ENCODE results near the gene PCBP3.

Gene PCBP3

GRCh38 chr21:45820171-45821091 is 176.9 kb downstream of the PCBP3 start:
- no CpG with 5 or more reads among the region's 31 CpGs for WGBS (ENCODE audit: insufficient coverage, insufficient read length)
- no peaks in the 10 kb centered on the region for H3K27me3 ChIP-seq (ENCODE audit: control insufficient read depth, insufficient read depth, low read length)
- H3K27ac ChIP-seq (ENCODE audit: low read length), result no peak overlapping the region

GRCh38 chr21:45821315-45821962 is 177.9 kb downstream of the PCBP3 start:
- no CpG with 5 or more reads among the region's 16 CpGs for WGBS (ENCODE audit: insufficient coverage, insufficient read length)
- Histone ChIP-seq H3K36me3 (ENCODE audit: control insufficient read depth, insufficient read depth, low read length) (no peaks in the 10 kb centered on the region), H3K4me1 (ENCODE audit: control insufficient read depth, insufficient read depth, low read length) (peaks cover 3% of the 10 kb centered on the region), H3K27ac (ENCODE audit: low read length) (no peak overlapping the region), H3K4me3 (ENCODE audit: low read length) (no peak overlapping the region), H3K27me3 (ENCODE audit: control insufficient read depth, insufficient read depth, low read length) (no peaks in the 10 kb centered on the region), H3K9me3 (ENCODE audit: control insufficient read depth, insufficient read depth, low read length) (no peaks in the 10 kb centered on the region)
- DNase-seq (ENCODE audit: low read depth, low spot score), result no peak

More at GRCh38 chr21:45820171-45821091, 176.9 kb downstream of the PCBP3 start:
- Histone ChIP-seq H3K9me3 (ENCODE audit: control insufficient read depth, insufficient read depth, low read length) (no peaks in the 10 kb centered on the region), H3K4me1 (ENCODE audit: control insufficient read depth, insufficient read depth, low read length) (peaks cover 3% of the 10 kb centered on the region), H3K4me3 (ENCODE audit: low read length) (no peak overlapping the region), H3K36me3 (ENCODE audit: control insufficient read depth, insufficient read depth, low read length) (no peaks in the 10 kb centered on the region)
- peak; percentile 84 for DNase-seq (ENCODE audit: low read depth, low spot score)

GRCh38 chr21:45821998-45822397 is 178.5 kb downstream of the PCBP3 start:
- H3K27ac ChIP-seq (ENCODE audit: low read length), result no peak overlapping the region
- no peaks in the 10 kb centered on the region for H3K36me3 ChIP-seq (ENCODE audit: control insufficient read depth, insufficient read depth, low read length)
- H3K9me3 ChIP-seq (ENCODE audit: control insufficient read depth, insufficient read depth, low read length), result no peaks in the 10 kb centered on the region
- peaks cover 3% of the 10 kb centered on the region for H3K4me1 ChIP-seq (ENCODE audit: control insufficient read depth, insufficient read depth, low read length)
- WGBS (ENCODE audit: insufficient coverage, insufficient read length), result no CpG with 5 or more reads among the region's 9 CpGs
- H3K4me3 ChIP-seq (ENCODE audit: low read length), result no peak overlapping the region
- no peaks in the 10 kb centered on the region for H3K27me3 ChIP-seq (ENCODE audit: control insufficient read depth, insufficient read depth, low read length)
- no peak for DNase-seq (ENCODE audit: low read depth, low spot score)

- WGBS (ENCODE audit: insufficient coverage, insufficient read length), result no CpG with 5 or more reads among the region's 9 CpGs
- Histone ChIP-seq H3K36me3 (ENCODE audit: control insufficient read depth, insufficient read depth, low read length) (no peaks in the 10 kb centered on the region), H3K27me3 (ENCODE audit: control insufficient read depth, insufficient read depth, low read length) (no peaks in the 10 kb centered on the region), H3K9me3 (ENCODE audit: control insufficient read depth, insufficient read depth, low read length) (no peaks in the 10 kb centered on the region), H3K4me1 (ENCODE audit: control insufficient read depth, insufficient read depth, low read length) (peaks cover 3% of the 10 kb centered on the region), H3K27ac (ENCODE audit: low read length) (no peak overlapping the region), H3K4me3 (ENCODE audit: low read length) (no peak overlapping the region)
- DNase-seq (ENCODE audit: low read depth, low spot score), result no peak
Observed at GRCh38 chr21:45822429-45823099, 179.0 kb downstream of the PCBP3 start.

- no CpG with 5 or more reads among the region's 16 CpGs for WGBS (ENCODE audit: insufficient coverage, insufficient read length)
Observed at GRCh38 chr21:45823100-45823681, 179.7 kb downstream of the PCBP3 start.

GRCh38 chr21:45824546-45825215 is 181.2 kb downstream of the PCBP3 start:
- no peak overlapping the region for H3K4me3 ChIP-seq (ENCODE audit: low read length)
- H3K9me3 ChIP-seq (ENCODE audit: control insufficient read depth, insufficient read depth, low read length), result no peaks in the 10 kb centered on the region
- WGBS (ENCODE audit: insufficient coverage, insufficient read length), result no CpG with 5 or more reads among the region's 8 CpGs
- no peak overlapping the region for H3K27ac ChIP-seq (ENCODE audit: low read length)
- H3K36me3 ChIP-seq (ENCODE audit: control insufficient read depth, insufficient read depth, low read length), result no peaks in the 10 kb centered on the region
- H3K27me3 ChIP-seq (ENCODE audit: control insufficient read depth, insufficient read depth, low read length), result no peaks in the 10 kb centered on the region
- no peak for DNase-seq (ENCODE audit: low read depth, low spot score)
- peaks cover 3% of the 10 kb centered on the region for H3K4me1 ChIP-seq (ENCODE audit: control insufficient read depth, insufficient read depth, low read length)

More at GRCh38 chr21:45823100-45823681, 179.7 kb downstream of the PCBP3 start:
- Histone ChIP-seq H3K4me1 (ENCODE audit: control insufficient read depth, insufficient read depth, low read length) (peaks cover 3% of the 10 kb centered on the region), H3K9me3 (ENCODE audit: control insufficient read depth, insufficient read depth, low read length) (no peaks in the 10 kb centered on the region), H3K27ac (ENCODE audit: low read length) (no peak overlapping the region), H3K27me3 (ENCODE audit: control insufficient read depth, insufficient read depth, low read length) (no peaks in the 10 kb centered on the region), H3K4me3 (ENCODE audit: low read length) (no peak overlapping the region), H3K36me3 (ENCODE audit: control insufficient read depth, insufficient read depth, low read length) (no peaks in the 10 kb centered on the region)
- no peak for DNase-seq (ENCODE audit: low read depth, low spot score)

- Histone ChIP-seq H3K27me3 (ENCODE audit: control insufficient read depth, insufficient read depth, low read length) (no peaks in the 10 kb centered on the region), H3K9me3 (ENCODE audit: control insufficient read depth, insufficient read depth, low read length) (no peaks in the 10 kb centered on the region), H3K4me1 (ENCODE audit: control insufficient read depth, insufficient read depth, low read length) (peaks cover 4% of the 10 kb centered on the region), H3K27ac (ENCODE audit: low read length) (no peak overlapping the region), H3K4me3 (ENCODE audit: low read length) (no peak overlapping the region), H3K36me3 (ENCODE audit: control insufficient read depth, insufficient read depth, low read length) (no peaks in the 10 kb centered on the region)
- WGBS (ENCODE audit: insufficient coverage, insufficient read length), result no CpG with 5 or more reads among the region's 13 CpGs
- DNase-seq (ENCODE audit: low read depth, low spot score), result no peak
Observed at GRCh38 chr21:45825219-45825618, 181.7 kb downstream of the PCBP3 start.

- no peaks in the 10 kb centered on the region for H3K27me3 ChIP-seq (ENCODE audit: control insufficient read depth, insufficient read depth, low read length)
- no peaks in the 10 kb centered on the region for H3K9me3 ChIP-seq (ENCODE audit: control insufficient read depth, insufficient read depth, low read length)
- no peaks in the 10 kb centered on the region for H3K36me3 ChIP-seq (ENCODE audit: control insufficient read depth, insufficient read depth, low read length)
- no CpG with 5 or more reads among the region's 16 CpGs for WGBS (ENCODE audit: insufficient coverage, insufficient read length)
- H3K27ac ChIP-seq (ENCODE audit: low read length), result no peak overlapping the region
- H3K4me1 ChIP-seq (ENCODE audit: control insufficient read depth, insufficient read depth, low read length), result peaks cover 2% of the 10 kb centered on the region; the same call in 1 of the 2 replicates
- no peak for DNase-seq (ENCODE audit: low read depth, low spot score)
- H3K4me3 ChIP-seq (ENCODE audit: low read length), result no peak overlapping the region
Observed at GRCh38 chr21:45826676-45827301, 183.3 kb downstream of the PCBP3 start.

- no peak overlapping the region for H3K4me3 ChIP-seq (ENCODE audit: low read length)
- no peaks in the 10 kb centered on the region for H3K36me3 ChIP-seq (ENCODE audit: control insufficient read depth, insufficient read depth, low read length)
- no CpG with 5 or more reads among the region's 9 CpGs for WGBS (ENCODE audit: insufficient coverage, insufficient read length)
- no peak overlapping the region for H3K27ac ChIP-seq (ENCODE audit: low read length)
- no peaks in the 10 kb centered on the region for H3K9me3 ChIP-seq (ENCODE audit: control insufficient read depth, insufficient read depth, low read length)
- H3K27me3 ChIP-seq (ENCODE audit: control insufficient read depth, insufficient read depth, low read length), result no peaks in the 10 kb centered on the region
- peaks cover 2% of the 10 kb centered on the region; the same call in 1 of the 2 replicates for H3K4me1 ChIP-seq (ENCODE audit: control insufficient read depth, insufficient read depth, low read length)
- no peak for DNase-seq (ENCODE audit: low read depth, low spot score)
Observed at GRCh38 chr21:45827302-45827692, 183.8 kb downstream of the PCBP3 start.
